Smooth muscle cell (in vitro differentiated cells): ENCODE data around the gene DCAF11. TPM values are rescaled to one million over a fixed set of nuclear protein-coding genes. Genes with fewer than 3 reads are reported as not detected.

Source experiments
- DNase-seq: peaks from one replicate; lab custom pipeline; 2025; ENCODE audit not compliant: unreplicated experiment; lab: John Stamatoyannopoulos, UW
- H2AFZ ChIP-seq: fragments of 200-600 bp; sonication (generic); 2 replicates; pipeline ENCODE4 v1.6.0; 2016; ENCODE audit warnings: antibody characterized with exemption, low read depth, mild to moderate bottlenecking
- H3F3A ChIP-seq: fragments of 200-600 bp; sonication (generic); 2 replicates; pipeline ENCODE4 v1.6.0; 2017; ENCODE audit warnings: antibody characterized with exemption, low read depth
- H3K27ac ChIP-seq: fragments of 200-600 bp; sonication (generic); 2 replicates; pipeline ENCODE4 v1.5.1; 2016; ENCODE audit warnings: low read depth, mild to moderate bottlenecking
- H3K27me3 ChIP-seq: fragments of 200-600 bp; sonication (generic); 2 replicates; pipeline ENCODE4 v1.6.1; 2016; ENCODE audit warnings: low read depth, mild to moderate bottlenecking
- H3K36me3 ChIP-seq: fragments of 200-600 bp; sonication (generic); 2 replicates; pipeline ENCODE4 v1.5.1; 2016; ENCODE audit warnings: low read depth
- H3K4me1 ChIP-seq: fragments of 200-600 bp; sonication (generic); 2 replicates; pipeline ENCODE4 v1.5.1; 2016; ENCODE audit warnings: low read depth
- H3K4me2 ChIP-seq: fragments of 200-600 bp; sonication (generic); 2 replicates; pipeline ENCODE4 v1.6.0; 2016; ENCODE audit warnings: mild to moderate bottlenecking
- H3K4me3 ChIP-seq: fragments of 200-600 bp; sonication (generic); 2 replicates; pipeline ENCODE4 v1.5.1; 2016; ENCODE audit warnings: mild to moderate bottlenecking
- H3K79me2 ChIP-seq: fragments of 200-600 bp; sonication (generic); 2 replicates; pipeline ENCODE4 v1.6.0; 2016; ENCODE audit warnings: low read depth, mild to moderate bottlenecking
- H3K9ac ChIP-seq: fragments of 200-600 bp; sonication (generic); 2 replicates; pipeline ENCODE4 v1.6.0; 2016; ENCODE audit warnings: low read depth
- H3K9me3 ChIP-seq: fragments of 200-600 bp; sonication (generic); replicated peaks from 2 replicates; pipeline ENCODE4 v1.5.1; 2016; ENCODE audit warnings: low read depth
- H4K20me1 ChIP-seq: fragments of 200-600 bp; sonication (generic); 2 replicates; pipeline ENCODE4 v1.6.0; 2016; ENCODE audit warnings: low read depth
- WGBS: methylation state at CpG from one replicate; pipeline ENCODE4 v1.1.7; 2016; ENCODE audit warnings: low lambda C conversion rate; 5-methylcytosine and 5-hydroxymethylcytosine counted together
- polyA plus RNA-seq: library from polyadenylated mRNA; unstranded; fragments of >200 nt; fragmentation: Nextera tagmentation; extraction: Ambion mirVana; gene quantifications from 2 replicates; pipeline ENCODE4 v1.2.1, GENCODE V29; 2016
- total RNA-seq: library from RNA; depleted of rRNA; stranded (reverse); fragments of >200 nt; gene quantifications from 2 replicates; pipeline ENCODE4 v1.2.3, GENCODE V29; 2014
- TF ChIP-seq, protein P1 (sequence below): fragments of 200-600 bp; sonication (generic); IDR thresholded peaks from 2 replicates; pipeline ENCODE4 v1.5.1; 2017; ENCODE audit warnings: borderline replicate concordance, mild to moderate bottlenecking, antibody characterized with exemption; ENCODE audit not compliant: insufficient read depth, poor library complexity, severe bottlenecking

DCAF11 gene
- total and polyA plus RNA-seq, 2 experiments from 2014 or later, result 39.3 to 43.6 TPM

DNA sequence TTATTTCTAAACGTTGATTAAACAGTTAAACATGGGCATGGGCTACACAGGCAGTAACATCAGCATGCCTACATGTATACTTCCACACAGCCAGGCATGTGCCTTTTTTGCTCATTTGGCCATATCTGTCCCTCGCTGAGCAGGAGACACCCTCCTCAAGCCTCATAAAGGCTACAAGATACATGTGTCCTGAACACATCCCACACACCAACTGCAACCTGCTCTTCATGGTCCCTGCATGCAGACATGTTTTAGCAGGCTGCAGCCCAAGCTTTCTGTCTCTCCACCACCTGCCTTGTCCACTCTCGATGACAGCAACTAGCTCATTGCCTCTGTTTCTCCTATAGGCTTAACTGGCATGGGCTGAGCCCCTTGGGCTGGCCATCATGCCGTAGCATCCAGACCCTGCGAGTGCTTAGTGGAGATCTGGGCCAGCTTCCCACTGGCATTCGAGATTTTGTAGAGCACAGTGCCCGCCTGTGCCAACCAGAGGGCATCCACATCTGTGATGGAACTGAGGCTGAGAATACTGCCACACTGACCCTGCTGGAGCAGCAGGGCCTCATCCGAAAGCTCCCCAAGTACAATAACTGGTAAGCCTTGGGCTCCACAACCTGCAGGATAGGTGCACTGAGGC lies 17.9 kb upstream of the DCAF11 start:
- no peak for DNase-seq
- no peaks in the 10 kb centered on the region for H3K9me3 ChIP-seq
- 95% methylated on average over 8 of the region's 8 CpGs for WGBS
- no peak overlapping the region for H3K4me3 ChIP-seq
- H4K20me1 ChIP-seq, result no peaks in the 10 kb centered on the region
- H2AFZ ChIP-seq, result no peak overlapping the region
- H3K79me2 ChIP-seq, result peaks cover 15% of the 10 kb centered on the region
- H3K9ac ChIP-seq, result no peak overlapping the region
- H3K27me3 ChIP-seq, result no peaks in the 10 kb centered on the region
- H3K4me1 ChIP-seq, result peaks cover 9% of the 10 kb centered on the region
- no peaks in the 10 kb centered on the region for H3K36me3 ChIP-seq
- H3F3A ChIP-seq, result no peaks in the 10 kb centered on the region
- no peak overlapping the region for H3K4me2 ChIP-seq
- H3K27ac ChIP-seq, result no peak overlapping the region
- TF ChIP-seq, protein P1, sequence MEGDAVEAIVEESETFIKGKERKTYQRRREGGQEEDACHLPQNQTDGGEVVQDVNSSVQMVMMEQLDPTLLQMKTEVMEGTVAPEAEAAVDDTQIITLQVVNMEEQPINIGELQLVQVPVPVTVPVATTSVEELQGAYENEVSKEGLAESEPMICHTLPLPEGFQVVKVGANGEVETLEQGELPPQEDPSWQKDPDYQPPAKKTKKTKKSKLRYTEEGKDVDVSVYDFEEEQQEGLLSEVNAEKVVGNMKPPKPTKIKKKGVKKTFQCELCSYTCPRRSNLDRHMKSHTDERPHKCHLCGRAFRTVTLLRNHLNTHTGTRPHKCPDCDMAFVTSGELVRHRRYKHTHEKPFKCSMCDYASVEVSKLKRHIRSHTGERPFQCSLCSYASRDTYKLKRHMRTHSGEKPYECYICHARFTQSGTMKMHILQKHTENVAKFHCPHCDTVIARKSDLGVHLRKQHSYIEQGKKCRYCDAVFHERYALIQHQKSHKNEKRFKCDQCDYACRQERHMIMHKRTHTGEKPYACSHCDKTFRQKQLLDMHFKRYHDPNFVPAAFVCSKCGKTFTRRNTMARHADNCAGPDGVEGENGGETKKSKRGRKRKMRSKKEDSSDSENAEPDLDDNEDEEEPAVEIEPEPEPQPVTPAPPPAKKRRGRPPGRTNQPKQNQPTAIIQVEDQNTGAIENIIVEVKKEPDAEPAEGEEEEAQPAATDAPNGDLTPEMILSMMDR, result no peak

GRCh38 chr14:24098229-24098926 lies 16.2 kb upstream of the DCAF11 start:
- no peak overlapping the region for H3K4me3 ChIP-seq
- H3K27me3 ChIP-seq, result no peaks in the 10 kb centered on the region
- no peaks in the 10 kb centered on the region for H4K20me1 ChIP-seq
- H3F3A ChIP-seq, result no peaks in the 10 kb centered on the region
- TF ChIP-seq, protein P1, result no peak
- H3K4me1 ChIP-seq, result peaks cover 9% of the 10 kb centered on the region
- H3K9ac ChIP-seq, result no peak overlapping the region
- H3K4me2 ChIP-seq, result no peak overlapping the region
- H3K27ac ChIP-seq, result no peak overlapping the region
- H3K79me2 ChIP-seq, result peaks cover 15% of the 10 kb centered on the region
- no peaks in the 10 kb centered on the region for H3K9me3 ChIP-seq
- DNase-seq, result no peak
- H3K36me3 ChIP-seq, result no peaks in the 10 kb centered on the region
- WGBS, result 96% methylated on average over 16 of the region's 16 CpGs
- no peak overlapping the region for H2AFZ ChIP-seq

DNA sequence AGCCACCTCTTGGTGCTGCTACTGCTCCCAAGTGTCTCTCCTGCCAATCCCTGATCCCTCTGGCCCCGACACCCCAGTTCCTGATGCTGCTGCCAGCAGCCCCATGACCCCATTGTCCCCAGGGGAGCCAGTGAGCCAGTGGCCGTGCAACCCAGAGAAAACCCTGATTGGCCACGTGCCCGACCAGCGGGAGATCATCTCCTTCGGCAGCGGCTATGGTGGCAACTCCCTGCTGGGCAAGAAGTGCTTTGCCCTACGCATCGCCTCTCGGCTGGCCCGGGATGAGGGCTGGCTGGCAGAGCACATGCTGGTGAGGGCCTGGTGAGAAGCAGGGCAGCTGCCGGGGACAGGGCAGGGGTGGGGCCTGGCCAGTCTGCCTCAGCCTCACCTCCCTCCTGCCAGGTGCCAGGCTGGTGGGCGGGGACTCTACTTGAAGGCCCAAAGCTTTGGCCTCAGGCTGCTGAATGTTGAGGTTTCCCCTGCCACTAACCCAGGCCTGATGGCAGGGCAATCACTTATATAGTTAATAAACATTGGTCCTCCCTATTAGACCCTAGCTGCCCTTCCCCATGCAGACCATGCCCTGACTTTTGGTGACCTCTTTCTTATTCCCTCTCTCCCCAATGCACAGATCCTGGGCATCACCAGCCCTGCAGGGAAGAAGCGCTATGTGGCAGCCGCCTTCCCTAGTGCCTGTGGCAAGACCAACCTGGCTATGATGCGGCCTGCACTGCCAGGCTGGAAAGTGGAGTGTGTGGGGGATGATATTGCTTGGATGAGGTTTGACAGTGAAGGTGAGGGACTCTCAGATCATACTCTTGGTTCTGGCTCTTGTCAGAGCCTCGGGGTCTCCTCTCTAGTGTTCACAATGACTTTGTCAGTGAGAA lies 15.4 kb upstream of the DCAF11 start:
- Histone ChIP-seq H3K4me3 (no peak overlapping the region), H4K20me1 (no peaks in the 10 kb centered on the region), H3F3A (no peaks in the 10 kb centered on the region), H3K9me3 (no peaks in the 10 kb centered on the region), H3K79me2 (peaks cover 15% of the 10 kb centered on the region), H3K27ac (no peak overlapping the region), H3K36me3 (no peaks in the 10 kb centered on the region), H3K27me3 (no peaks in the 10 kb centered on the region), H2AFZ (no peak overlapping the region), H3K4me1 (peaks cover 9% of the 10 kb centered on the region), H3K4me2 (no peak overlapping the region), H3K9ac (no peak overlapping the region)
- no peak for DNase-seq
- WGBS, result 97% methylated on average over 16 of the region's 17 CpGs
- TF ChIP-seq, protein P1, result no peak
